OCI-LY1 (cell line): ENCODE data around the gene C2orf49.

ENCODE experiments used
- CTCF ChIP-seq: fragments of 200-600 bp; sonication (generic), shearing (Covaris generic); IDR thresholded peaks from 2 replicates; pipeline ENCODE4 v1.5.1; 2017; ENCODE audit warnings: mild to moderate bottlenecking, antibody characterized with exemption, low read length, moderate library complexity, mixed read lengths
- EZH2 ChIP-seq: fragments of 200-600 bp; sonication (generic), shearing (Covaris generic); IDR thresholded peaks from 2 replicates; pipeline ENCODE4 v1.8.0; 2017; ENCODE audit warnings: borderline replicate concordance, mixed run types, mild to moderate bottlenecking, antibody characterized with exemption, low read length, moderate library complexity, mixed read lengths

- no peak for TF ChIP-seq CTCF
- no peak for TF ChIP-seq EZH2
Observed at GRCh38 chr2:105378921-105379383, 41.6 kb downstream of the C2orf49 start.
